Suprapubic skin (tissue), 4 donors: Measurements from ENCODE around the gene TAF7L.

Experiments
- EP300 ChIP-seq: sonication (generic); formaldehyde crosslinking; IDR thresholded peaks from one replicate; pipeline ENCODE4 v1.6.1; 2017; ENCODE audit warnings: antibody characterized with exemption
- POLR2A ChIP-seq, 2 donors: fragments of 450-650 bp; IDR thresholded peaks; one replicate each; pipeline ENCODE4 v1.6.1; 2017; ENCODE audit warnings: antibody characterized with exemption in 2 of 2, mild to moderate bottlenecking in 2 of 2, moderate library complexity in 2 of 2
- POLR2AphosphoS5 ChIP-seq, 3 donors: sonication (generic); formaldehyde crosslinking; IDR thresholded peaks; one replicate each; pipeline ENCODE4 v1.6.1; 2017; ENCODE audit warnings: antibody characterized with exemption in 3 of 3
- TF ChIP-seq, protein P1 (sequence below), 2 donors: fragments of 200-600 bp in 1 of 2; fragments of 450-650 bp in 1 of 2; sonication (generic) in 1 of 2; IDR thresholded peaks; one replicate each; pipeline ENCODE4 v1.5.1; 2016 to 2019; ENCODE audit warnings: antibody characterized with exemption in 2 of 2, mild to moderate bottlenecking in 1 of 2, moderate library complexity in 1 of 2

DNA sequence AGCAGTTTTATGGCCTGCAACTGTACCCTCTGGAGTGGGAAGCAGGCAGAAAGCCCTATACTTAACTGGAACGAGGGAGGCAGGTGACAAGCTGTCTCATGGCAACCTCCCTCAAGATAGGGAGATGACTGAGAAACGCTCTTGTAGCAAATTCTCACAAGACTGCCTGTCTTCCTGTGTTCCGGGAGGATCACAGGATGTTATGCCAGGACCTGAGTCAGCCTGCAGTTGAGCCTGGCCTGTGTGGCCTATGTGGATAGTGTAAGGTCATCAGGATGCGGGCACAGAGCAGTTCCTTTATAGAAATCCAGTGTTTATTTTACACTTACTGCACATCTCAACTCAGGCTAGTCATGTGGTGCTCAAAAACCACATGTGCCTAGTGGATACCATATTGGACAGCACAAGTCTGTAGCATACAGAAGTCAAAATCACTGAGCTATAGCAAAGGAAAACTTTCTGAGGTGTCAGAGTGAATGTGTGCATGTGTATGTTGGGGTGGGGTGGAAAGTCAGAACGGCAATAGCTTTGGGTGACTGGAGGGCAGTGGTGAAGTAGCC lies 25.2 kb downstream of the TAF7L start:
- TF ChIP-seq, protein P1, sequence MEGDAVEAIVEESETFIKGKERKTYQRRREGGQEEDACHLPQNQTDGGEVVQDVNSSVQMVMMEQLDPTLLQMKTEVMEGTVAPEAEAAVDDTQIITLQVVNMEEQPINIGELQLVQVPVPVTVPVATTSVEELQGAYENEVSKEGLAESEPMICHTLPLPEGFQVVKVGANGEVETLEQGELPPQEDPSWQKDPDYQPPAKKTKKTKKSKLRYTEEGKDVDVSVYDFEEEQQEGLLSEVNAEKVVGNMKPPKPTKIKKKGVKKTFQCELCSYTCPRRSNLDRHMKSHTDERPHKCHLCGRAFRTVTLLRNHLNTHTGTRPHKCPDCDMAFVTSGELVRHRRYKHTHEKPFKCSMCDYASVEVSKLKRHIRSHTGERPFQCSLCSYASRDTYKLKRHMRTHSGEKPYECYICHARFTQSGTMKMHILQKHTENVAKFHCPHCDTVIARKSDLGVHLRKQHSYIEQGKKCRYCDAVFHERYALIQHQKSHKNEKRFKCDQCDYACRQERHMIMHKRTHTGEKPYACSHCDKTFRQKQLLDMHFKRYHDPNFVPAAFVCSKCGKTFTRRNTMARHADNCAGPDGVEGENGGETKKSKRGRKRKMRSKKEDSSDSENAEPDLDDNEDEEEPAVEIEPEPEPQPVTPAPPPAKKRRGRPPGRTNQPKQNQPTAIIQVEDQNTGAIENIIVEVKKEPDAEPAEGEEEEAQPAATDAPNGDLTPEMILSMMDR (IDR thresholded peaks at IDR 0.05): no peak
- TF ChIP-seq POLR2AphosphoS5 (IDR thresholded peaks at IDR 0.05) (no peak), POLR2A (IDR thresholded peaks at IDR 0.05) (no peak), EP300 (no peak)
